VCaP (cell line): ENCODE results near the gene FOXR1.
"Not testable (repeated sequence)": the region's sequence is repeated elsewhere in the genome, so short reads cannot be mapped to it uniquely, and the experiment has no call there.

ENCODE experiments used
- H3K27ac ChIP-seq: fragments of 450-650 bp; 2 replicates; pipeline ENCODE4 v1.5.1; 2017
- CTCF ChIP-seq: fragments of 450-650 bp; conservative IDR thresholded peaks from 2 replicates; pipeline ENCODE4 v1.5.1; 2017; ENCODE audit warnings: mild to moderate bottlenecking, moderate library complexity

Gene FOXR1

GRCh38 chr11:118973985-118974384 is 2.4 kb downstream of the FOXR1 start:
- TF ChIP-seq CTCF: no peak
- no peak overlapping the region for H3K27ac ChIP-seq

- TF ChIP-seq CTCF: no peak
- no peak overlapping the region for H3K27ac ChIP-seq
These were observed 4.5 kb downstream of the FOXR1 start for GRCh38 chr11:118975771-118976709.

GRCh38 chr11:118979434-118979833 is 7.9 kb downstream of the FOXR1 start:
- TF ChIP-seq CTCF: no peak
- no peak overlapping the region for H3K27ac ChIP-seq

- H3K27ac ChIP-seq: no peak overlapping the region
- TF ChIP-seq CTCF: no peak
These were observed 8.8 kb downstream of the FOXR1 start for GRCh38 chr11:118980191-118980881.

GRCh38 chr11:118984337-118984736 is 12.8 kb downstream of the FOXR1 start:
- H3K27ac ChIP-seq: not testable (repeated sequence)

- no peak overlapping the region for H3K27ac ChIP-seq
- TF ChIP-seq CTCF: no peak
These were observed 13.3 kb downstream of the FOXR1 start for GRCh38 chr11:118984825-118985224.

- no peak overlapping the region for H3K27ac ChIP-seq
- TF ChIP-seq CTCF: no peak
These were observed 16.7 kb downstream of the FOXR1 start for GRCh38 chr11:118988280-118988679.

GRCh38 chr11:118991486-118992038 is 20.0 kb downstream of the FOXR1 start:
- not testable (repeated sequence) for H3K27ac ChIP-seq
